Left kidney (tissue), 2 donors: ENCODE data around the gene BCAT1. TPM values are rescaled to one million over a fixed set of nuclear protein-coding genes. Genes with fewer than 3 reads are reported as not detected.
"Not testable (repeated sequence)": the region's sequence is repeated elsewhere in the genome, so short reads cannot be mapped to it uniquely, and the experiment has no call there.

Experiments used
- DNase-seq: peaks from one replicate; pipeline ENCODE4 v3.0.0-alpha.2; 2013
- polyA plus RNA-seq: library from polyadenylated mRNA; unstranded; fragments of 120-200 nt; gene quantifications from one replicate; pipeline ENCODE4 v1.2.1, GENCODE V29; 2013; ENCODE audit not compliant: insufficient read length

The BCAT1 gene
- polyA plus RNA-seq, 1 donor: 55.3 TPM

DNA sequence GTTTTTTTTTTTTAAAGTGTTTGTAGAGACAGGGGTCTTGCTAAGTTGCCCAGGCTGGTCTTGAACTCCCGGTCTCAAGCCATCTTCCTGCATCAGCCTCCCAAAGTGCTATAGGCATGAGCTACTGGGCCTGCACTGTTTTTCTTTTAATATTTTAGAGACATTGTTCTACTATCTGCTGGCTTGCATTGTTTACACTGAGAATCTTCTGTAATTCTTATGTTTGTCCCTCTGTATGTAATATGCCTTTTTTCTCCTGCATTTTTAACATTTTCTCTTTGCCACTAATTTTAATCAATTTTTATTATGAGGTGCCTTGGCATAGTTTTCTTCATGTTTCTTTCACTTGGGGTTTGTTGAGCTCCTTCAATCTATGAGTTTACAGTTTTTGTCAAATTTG lies 15.4 kb upstream of the BCAT1 start:
- no peak for DNase-seq

DNA sequence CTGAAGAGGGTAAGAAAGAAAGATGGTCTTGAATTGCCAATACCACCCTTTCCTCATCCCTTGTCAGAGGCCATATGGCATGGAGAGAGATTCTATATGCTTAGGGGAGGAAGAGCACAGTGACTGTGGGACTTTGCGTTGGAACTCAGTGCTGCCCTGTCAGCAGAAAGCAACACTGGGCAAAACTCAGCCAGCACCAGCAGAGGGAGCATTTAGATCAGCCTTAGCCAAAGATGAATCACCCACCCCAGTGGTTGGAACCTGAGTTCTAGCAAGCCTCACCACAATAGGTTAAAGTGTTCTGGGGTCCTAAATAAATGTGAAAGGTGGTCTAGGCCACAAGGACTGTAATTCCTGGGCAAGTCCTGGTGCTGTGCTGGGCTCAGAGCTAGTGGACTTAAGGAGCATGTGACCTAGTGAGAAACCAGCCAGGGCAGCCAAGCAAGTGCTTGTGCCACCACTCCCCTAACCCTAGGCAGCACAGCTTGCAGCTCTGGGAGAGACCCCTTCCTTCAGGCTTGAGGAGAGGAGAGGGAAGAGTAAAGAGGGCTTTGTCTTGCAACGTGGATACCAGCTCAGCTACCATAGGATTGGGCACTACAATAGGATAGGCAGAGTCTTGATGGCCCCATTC lies 11.4 kb upstream of the BCAT1 start:
- DNase-seq: no peak

DNA sequence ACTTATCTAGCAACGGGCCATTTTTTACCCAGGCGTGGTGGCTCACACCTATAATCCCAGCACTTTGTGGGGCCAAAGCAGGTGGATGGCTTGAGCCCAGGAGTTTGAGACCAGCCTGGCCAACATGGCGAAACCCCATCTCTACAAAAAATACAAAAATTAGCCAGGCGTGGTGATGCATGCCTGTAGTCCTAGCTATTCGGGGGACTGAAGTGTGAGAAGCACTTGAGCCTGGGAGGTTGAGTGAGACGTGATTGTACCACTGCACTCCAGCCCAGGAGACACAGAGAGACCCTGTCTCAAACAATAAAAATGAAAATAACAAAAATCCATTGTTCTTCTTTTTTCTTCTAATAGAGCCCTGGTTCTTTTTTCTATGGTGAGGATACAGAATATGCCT lies 7.5 kb upstream of the BCAT1 start:
- not testable (repeated sequence) for DNase-seq

DNA sequence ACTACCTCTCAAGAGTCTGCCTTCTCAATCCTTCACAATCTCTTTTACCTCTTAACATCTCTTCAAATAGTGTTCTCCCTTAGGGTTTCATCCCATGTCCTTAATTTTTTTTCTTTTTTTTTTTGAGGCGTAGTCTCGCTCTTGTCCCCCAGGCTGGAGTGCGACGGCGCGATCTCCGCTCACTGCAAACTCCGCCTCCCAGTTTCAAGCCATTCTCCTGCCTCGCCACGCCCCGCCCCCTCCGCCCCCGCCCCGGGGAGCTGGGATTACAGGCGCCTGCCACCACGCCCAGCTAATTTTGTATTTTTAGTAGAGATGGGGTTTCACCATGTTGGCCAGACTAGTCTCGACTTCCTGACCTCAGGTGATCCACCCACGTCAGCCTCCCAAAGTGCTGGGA lies 7.0 kb upstream of the BCAT1 start:
- DNase-seq: no peak

DNA sequence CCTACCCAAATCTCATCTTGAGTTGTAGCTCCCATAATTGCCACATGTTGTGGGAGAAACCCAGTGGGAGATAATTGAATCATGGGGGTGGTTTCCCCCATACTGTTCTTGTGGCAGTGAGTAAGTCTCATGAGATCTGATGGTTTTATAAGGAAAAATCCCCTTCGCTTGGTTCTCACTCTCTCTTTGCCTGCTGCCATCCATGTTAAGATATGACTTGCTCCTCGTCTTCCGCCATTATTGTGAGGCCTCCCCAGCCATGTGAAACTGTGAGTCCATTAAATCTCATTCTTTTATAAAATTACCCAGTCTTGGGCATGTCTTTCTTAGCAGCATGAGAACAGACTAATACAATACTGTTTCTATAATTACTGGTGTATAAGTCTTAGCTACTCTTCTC lies 6.5 kb upstream of the BCAT1 start:
- DNase-seq: no peak

DNA sequence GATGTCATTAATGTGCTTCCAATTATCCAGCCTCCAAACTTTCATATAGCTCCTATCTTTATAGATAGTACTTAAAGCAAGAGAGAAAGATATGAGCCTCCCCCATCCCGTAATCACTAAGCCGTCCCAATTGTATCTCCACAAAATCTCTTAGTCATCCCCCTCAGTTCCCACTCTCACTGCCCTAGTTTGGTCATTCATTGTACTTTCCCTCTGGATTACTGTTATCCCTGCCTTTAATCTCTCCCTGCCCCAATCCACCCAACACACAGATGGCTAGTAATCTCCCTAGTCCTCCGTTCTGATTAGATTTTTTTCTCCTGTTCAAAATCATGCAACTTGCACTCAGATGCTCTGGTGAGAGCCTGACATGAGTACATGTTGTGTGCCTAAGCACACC lies 5.4 kb upstream of the BCAT1 start:
- no peak for DNase-seq

DNA sequence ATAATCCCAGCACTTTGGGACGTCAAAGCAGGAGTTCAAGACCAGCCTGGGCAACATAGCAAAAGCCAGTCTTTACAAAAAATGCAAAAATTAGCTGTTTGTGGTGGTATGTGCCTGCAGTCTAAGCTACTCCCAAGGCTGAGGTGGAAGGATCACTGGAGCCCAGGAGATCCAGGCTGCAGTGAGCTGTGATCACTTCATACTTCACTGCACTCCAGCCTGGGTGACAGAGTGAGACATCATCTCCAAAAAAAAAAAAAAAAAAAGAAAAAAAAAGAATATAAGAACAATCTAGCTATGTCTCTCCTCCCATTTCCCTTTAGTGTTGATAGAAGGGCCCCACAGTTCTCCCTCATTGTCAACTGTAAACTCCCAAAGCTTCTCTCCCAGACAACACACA lies 3.5 kb upstream of the BCAT1 start:
- no peak for DNase-seq

DNA sequence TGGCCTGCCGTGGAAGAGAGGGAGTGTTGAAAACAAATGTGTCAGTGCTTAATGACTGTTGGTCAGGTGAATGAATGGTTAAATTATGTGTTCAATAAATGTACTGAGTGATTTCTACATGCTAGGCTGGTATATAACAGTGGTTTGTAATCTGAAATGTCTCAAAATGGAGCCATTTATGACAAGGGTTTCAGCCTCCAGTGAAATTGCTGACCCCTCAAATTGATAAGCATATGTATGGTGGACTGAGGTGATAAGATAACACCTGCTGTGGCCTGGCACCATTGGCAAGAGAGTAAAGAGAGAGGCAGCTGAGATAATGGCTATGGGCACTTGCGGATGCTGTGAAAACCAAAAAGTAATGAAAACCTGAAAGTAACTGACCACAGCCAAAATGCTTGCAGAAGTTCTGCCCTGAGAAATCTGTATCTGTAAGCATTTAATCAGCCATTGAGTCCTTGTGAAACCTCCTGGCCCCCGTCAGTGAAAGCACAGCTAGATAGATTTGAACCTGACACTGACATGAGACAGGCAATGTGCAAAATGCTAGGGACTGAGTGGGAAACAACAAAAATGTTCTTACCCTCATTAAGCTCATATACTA lies 1.4 kb upstream of the BCAT1 start:
- no peak for DNase-seq

GRCh38 chr12:24948420-24948756 lies 513 bp downstream of the BCAT1 start:
- no peak for DNase-seq

DNA sequence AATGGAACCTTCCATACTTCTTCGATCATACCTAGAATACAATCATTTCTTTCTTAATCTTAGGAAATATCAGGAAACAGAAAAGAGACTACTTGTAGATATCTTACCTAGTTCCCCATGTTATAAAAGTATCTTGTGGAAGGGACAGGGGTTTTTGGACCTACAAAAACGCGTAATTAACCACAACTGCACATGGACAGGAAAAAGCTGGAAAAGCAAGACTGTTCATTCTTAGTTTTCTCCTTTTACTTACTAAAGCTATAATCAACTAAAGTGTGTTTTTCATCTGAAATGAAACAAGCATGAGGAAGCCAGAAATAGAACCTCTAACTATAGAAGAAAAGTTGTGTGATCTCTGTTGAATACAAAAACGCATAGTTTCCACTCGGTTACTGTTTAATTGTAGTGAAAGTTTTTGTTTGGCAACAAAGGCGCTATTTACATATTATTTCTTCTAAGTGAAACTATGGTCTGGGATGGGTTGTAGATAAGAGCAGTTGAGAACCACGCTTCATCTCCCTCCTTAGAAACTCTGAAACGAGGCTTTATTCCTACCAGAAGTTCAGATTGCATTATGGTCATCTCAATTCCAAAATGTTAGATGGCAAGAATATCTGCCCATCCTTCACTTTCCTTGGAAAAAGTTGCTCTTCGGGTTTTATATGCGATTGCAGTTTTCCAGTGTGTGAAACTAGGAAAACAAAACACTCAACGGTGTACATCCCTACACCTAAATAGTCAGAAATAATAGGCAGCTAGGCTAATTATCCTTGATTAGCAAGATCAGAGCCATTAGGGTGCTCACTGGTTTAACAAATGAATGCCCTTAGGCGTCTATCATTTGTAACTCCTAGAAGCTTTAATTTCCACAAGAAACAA lies 1.1 kb downstream of the BCAT1 start:
- peak; percentile 19 for DNase-seq

GRCh38 chr12:24945845-24946244 lies 3.1 kb downstream of the BCAT1 start:
- DNase-seq: no peak

- no peak for DNase-seq
Measured at GRCh38 chr12:24945039-24945438, 3.9 kb downstream of the BCAT1 start.

DNA sequence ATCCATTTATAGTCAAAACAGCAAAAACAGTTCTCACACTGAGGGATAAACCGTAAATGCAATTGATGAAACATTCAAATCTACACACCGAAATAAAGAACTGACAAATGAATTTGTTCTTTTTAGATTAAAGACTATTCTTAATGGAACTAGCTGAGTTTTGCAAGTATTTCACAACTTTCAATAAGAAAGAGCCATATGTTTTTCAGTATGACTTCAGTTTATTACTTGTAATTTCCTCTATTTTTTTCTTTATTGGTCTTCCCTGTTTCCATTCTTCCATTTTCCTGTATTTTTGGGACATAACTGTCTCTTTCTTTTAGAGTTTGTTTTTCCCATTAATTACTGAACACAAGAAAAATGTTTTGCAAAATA lies 4.3 kb downstream of the BCAT1 start:
- DNase-seq: no peak

DNA sequence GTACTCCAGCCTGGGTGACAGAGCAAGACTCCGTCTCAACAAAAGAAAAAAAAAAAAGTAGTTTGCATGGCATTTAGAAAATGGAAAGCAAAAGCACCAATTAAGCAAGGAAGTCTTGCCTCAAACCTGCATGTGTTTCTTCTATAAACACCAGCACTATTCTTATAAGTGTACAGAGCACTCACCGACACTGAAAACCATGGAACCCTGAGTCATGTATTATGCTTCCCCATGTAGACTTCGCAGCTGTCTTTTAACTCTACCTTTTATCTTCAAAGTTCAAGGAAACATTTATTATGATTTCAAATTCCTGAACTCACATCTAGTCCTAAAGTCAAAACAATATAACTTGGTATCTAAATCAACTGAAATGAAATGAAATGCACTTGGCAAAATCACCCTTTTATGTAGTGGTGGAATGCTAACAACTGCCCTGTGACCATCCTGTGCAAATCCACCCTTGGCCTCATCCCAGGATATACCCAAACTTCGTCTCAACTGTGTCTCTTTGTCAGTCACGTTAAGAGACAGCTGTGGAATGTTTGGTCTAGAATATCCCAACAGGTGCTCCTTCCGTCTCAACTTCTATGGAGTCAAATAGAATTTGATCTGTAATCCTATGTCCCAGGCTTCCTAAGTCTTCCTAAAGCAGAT lies 4.8 kb downstream of the BCAT1 start:
- no peak for DNase-seq

DNA sequence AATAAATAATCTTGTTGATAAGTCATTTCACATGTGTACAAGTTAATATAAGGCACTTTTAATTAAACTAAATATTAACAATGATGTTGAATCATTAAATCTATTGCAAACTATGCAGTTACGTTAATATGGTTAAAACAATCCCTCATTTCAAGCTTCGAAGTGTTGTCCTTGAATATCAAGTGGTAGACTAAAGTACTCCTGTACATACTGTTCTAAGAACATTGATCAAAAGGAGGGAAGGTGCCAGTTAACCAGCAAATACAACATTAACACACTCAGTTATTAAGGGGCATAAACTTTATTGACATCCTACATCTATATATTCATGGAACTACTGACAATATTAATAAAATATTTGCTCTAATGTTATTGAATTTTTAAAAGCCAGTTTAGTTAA lies 8.7 kb downstream of the BCAT1 start:
- DNase-seq: no peak

GRCh38 chr12:24939551-24939950 lies 9.3 kb downstream of the BCAT1 start:
- DNase-seq: not testable (repeated sequence)

DNA sequence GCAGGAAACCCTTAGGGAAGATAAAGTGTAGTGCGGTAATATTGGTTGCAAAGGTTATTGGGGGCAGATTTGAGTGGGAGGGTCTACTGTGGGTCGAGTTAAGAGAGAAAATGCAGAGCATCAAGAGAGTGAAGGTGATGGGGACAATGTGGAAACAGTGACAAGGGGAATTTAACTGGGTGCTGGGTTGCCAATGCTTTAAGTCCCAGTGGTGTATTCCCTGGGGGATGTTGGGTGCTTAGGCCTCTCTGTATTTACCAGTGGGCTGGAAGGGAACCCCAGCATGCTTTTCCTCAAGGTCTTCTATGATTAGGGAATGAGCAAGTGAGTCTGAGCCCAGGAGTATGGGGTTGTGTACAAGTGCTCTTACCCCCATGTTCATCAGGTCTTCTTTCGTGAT lies 10.6 kb downstream of the BCAT1 start:
- DNase-seq: no peak

DNA sequence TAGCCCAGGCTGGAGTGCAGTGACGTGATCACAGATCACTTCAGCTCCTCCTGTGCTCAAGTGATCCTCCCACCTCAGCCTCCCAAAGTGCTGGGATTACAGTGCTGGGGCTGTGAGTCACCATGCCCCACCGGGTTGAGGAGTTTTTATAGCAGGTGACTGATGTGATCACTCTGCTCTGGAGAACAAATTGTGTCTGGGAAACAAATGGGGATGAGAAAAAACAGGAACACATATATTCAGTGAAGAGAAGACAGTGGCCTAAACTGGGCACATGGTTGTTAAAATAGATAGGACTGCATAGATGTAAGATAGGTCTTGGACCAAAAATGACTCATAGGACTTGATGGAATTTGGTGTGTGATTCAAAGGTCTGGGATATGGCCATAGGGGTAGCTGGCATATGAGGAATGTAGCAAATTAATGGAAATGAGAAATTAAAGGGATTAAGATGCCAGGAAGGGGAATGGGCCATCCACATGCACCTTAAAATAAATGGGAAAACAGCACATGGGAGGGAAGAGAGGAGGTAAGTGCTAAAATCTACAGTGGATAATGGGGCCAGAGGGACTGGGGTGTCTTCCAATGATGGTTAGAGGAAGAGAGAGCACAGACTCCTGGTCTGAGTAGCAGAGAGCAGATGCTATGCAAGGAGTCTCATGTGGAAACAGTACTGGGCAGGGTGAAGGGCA lies 11.2 kb downstream of the BCAT1 start:
- no peak for DNase-seq

GRCh38 chr12:24933694-24934407 lies 15.1 kb downstream of the BCAT1 start:
- DNase-seq: no peak

DNA sequence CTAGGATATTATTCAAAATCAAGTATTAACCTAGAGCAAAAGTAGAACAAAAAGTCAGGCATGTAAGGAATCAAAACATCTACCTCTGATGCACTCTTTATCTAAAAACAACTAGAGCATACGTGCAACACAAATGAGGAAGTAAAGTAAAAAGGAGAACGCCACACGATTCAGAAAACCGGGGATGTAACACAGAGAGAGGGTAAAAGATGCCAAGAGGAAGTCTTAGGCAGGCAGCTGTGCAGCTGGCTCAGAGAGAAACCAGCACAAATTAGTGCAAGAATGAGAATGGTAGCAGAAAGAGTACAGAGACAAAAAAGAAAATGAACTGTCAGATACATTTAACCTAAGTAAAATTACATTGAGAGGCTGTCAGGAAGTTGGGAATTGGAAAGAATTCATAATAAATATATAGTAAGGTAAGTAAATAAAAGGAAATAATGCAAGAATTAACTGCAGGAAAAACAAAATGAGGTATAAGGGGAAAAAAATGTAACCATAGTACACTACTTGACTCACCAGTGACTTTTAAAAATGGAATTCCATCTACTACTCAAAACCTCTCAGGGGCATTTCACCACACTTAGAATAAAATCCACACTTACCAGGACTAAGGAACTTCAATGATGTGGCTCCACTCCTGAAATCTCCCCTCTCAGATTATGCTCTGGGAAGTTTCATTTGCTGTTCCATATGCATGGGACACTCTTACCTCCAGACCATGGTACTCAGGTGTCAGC lies 17.1 kb downstream of the BCAT1 start:
- DNase-seq: no peak

- no peak for DNase-seq
Measured at GRCh38 chr12:24929953-24930352, 18.9 kb downstream of the BCAT1 start.
